ENCODE results near the gene DDX43.
A peak's percentile ranks its signal among the peaks of the same experiment; 100 is the strongest.
"Not testable (repeated sequence)": the region's sequence is repeated elsewhere in the genome, so short reads cannot be mapped to it uniquely, and the experiment has no call there.

DDX43 gene

GRCh38 chr6:73388800-73389512 lies 5.7 kb upstream of the DDX43 start:
- peak; percentile 69 for DNase-seq (ENCODE audit: low spot score)

- no peak for DNase-seq (ENCODE audit: low spot score)
Observed at GRCh38 chr6:73389854-73390253, 4.8 kb upstream of the DDX43 start.

- DNase-seq (ENCODE audit: low spot score), result peak; percentile 9
Observed at GRCh38 chr6:73391675-73392074, 3.0 kb upstream of the DDX43 start.

- DNase-seq (ENCODE audit: low spot score), result not testable (repeated sequence)
Observed at GRCh38 chr6:73392188-73392587, 2.4 kb upstream of the DDX43 start.

GRCh38 chr6:73393278-73393677 lies 1.4 kb upstream of the DDX43 start:
- no peak for DNase-seq (ENCODE audit: low spot score)

GRCh38 chr6:73395875-73396274 lies 1.2 kb downstream of the DDX43 start:
- DNase-seq (ENCODE audit: low spot score), result no peak

- DNase-seq (ENCODE audit: low spot score), result no peak
Observed at GRCh38 chr6:73400656-73401055, 6.0 kb downstream of the DDX43 start.

- no peak for DNase-seq (ENCODE audit: low spot score)
Observed at GRCh38 chr6:73409395-73409794, 14.8 kb downstream of the DDX43 start.

GRCh38 chr6:73413102-73413501 lies 18.5 kb downstream of the DDX43 start:
- no peak for DNase-seq (ENCODE audit: low spot score)

GRCh38 chr6:73418081-73418741 lies 23.6 kb downstream of the DDX43 start:
- no peak for DNase-seq (ENCODE audit: low spot score)

- DNase-seq (ENCODE audit: low spot score), result no peak
Observed at GRCh38 chr6:73421534-73421933, 26.9 kb downstream of the DDX43 start.

GRCh38 chr6:73435236-73435635 lies 40.6 kb downstream of the DDX43 start:
- no peak for DNase-seq (ENCODE audit: low spot score)

- DNase-seq (ENCODE audit: low spot score), result no peak
Observed at GRCh38 chr6:73443555-73443954, 48.9 kb downstream of the DDX43 start.

- peak; percentile 59 for DNase-seq (ENCODE audit: low spot score)
Observed at GRCh38 chr6:73451223-73452106, 56.8 kb downstream of the DDX43 start.

GRCh38 chr6:73452107-73452461 lies 57.5 kb downstream of the DDX43 start, which contains the start of gene CGAS:
CGAS (minus strand) TSS chr6:73452297; CDS start chr6:73452181, 116 bp downstream.
- DNase-seq (ENCODE audit: low spot score), result peak; percentile 90

- peak; percentile 78 for DNase-seq (ENCODE audit: low spot score)
Observed at GRCh38 chr6:73455865-73456629, 61.4 kb downstream of the DDX43 start.

GRCh38 chr6:73459474-73459873 lies 64.8 kb downstream of the DDX43 start:
- peak; percentile 42 for DNase-seq (ENCODE audit: low spot score)

GRCh38 chr6:73460056-73460455 lies 65.4 kb downstream of the DDX43 start:
- peak; percentile 34 for DNase-seq (ENCODE audit: low spot score)

GRCh38 chr6:73461537-73462350 lies 67.1 kb downstream of the DDX43 start, which contains the start of gene MTO1:
MTO1 (plus strand) TSS chr6:73461737; CDS start chr6:73461855, 118 bp downstream.
- peak; percentile 94 for DNase-seq (ENCODE audit: low spot score)

All from activated CD4-positive, alpha-beta T cell treated with anti-CD3 and anti-CD28 coated beads, Interleukin-2, Interleukin-4, amounts not matched to agents 100 ng/mL and 50 ng/mL, durations not matched to agents 16 hours and 8 hours (primary cell).